Measurements from ENCODE around the gene IRAK1.

Gene IRAK1

GRCh38 chrX:154019061-154019621 is 561 bp downstream of the IRAK1 start:
- DNase-seq (ENCODE audit: low spot score) = no peak

GRCh38 chrX:154018518-154019060 is 1.1 kb downstream of the IRAK1 start:
- no peak for DNase-seq (ENCODE audit: low spot score)

GRCh38 chrX:154017766-154018517 is 1.8 kb downstream of the IRAK1 start:
- no peak for DNase-seq (ENCODE audit: low spot score)

GRCh38 chrX:154016366-154017076 is 3.2 kb downstream of the IRAK1 start:
- DNase-seq (ENCODE audit: low spot score) = no peak

GRCh38 chrX:154015581-154016264 is 4.0 kb downstream of the IRAK1 start:
- no peak for DNase-seq (ENCODE audit: low spot score)

GRCh38 chrX:154014429-154015380 is 5.0 kb downstream of the IRAK1 start:
- DNase-seq (ENCODE audit: low spot score) = no peak

GRCh38 chrX:154013614-154014360 is 5.9 kb downstream of the IRAK1 start:
- DNase-seq (ENCODE audit: low spot score) = peak; percentile 30

- no peak for DNase-seq (ENCODE audit: low spot score)
These were observed 6.7 kb downstream of the IRAK1 start for GRCh38 chrX:154013001-154013421.

- DNase-seq (ENCODE audit: low spot score) = peak; percentile 78
These were observed 7.2 kb downstream of the IRAK1 start for GRCh38 chrX:154012336-154012991.

GRCh38 chrX:154011376-154012335 is 8.0 kb downstream of the IRAK1 start:
- no peak for DNase-seq (ENCODE audit: low spot score)

GRCh38 chrX:154010330-154011087 is 9.2 kb downstream of the IRAK1 start:
- no peak for DNase-seq (ENCODE audit: low spot score)

GRCh38 chrX:154008521-154008920 is 11.2 kb downstream of the IRAK1 start:
- no peak for DNase-seq (ENCODE audit: low spot score)

GRCh38 chrX:154006947-154007346 is 12.8 kb downstream of the IRAK1 start:
- no peak for DNase-seq (ENCODE audit: low spot score)

- no peak for DNase-seq (ENCODE audit: low spot score)
These were observed 15.4 kb downstream of the IRAK1 start for GRCh38 chrX:154004315-154004714.

GRCh38 chrX:154002215-154002719 is 17.4 kb downstream of the IRAK1 start:
- peak; percentile 18 for DNase-seq (ENCODE audit: low spot score)

- no peak for DNase-seq (ENCODE audit: low spot score)
These were observed 19.7 kb downstream of the IRAK1 start for GRCh38 chrX:154000051-154000450.

GRCh38 chrX:153999359-154000037 is 20.2 kb downstream of the IRAK1 start:
- DNase-seq (ENCODE audit: low spot score) = no peak
